Loucy (cell line): Measurements from ENCODE around the gene WDR64.

Experiments
- H2AFZ ChIP-seq: fragments of 200-600 bp; sonication (generic); 2 replicates; pipeline ENCODE4 v1.6.0; 2016; ENCODE audit warnings: antibody characterized with exemption, mild to moderate bottlenecking, low read length, moderate library complexity
- H3F3A ChIP-seq: fragments of 200-600 bp; 2 replicates; pipeline ENCODE4 v1.6.0; 2016; ENCODE audit warnings: antibody characterized with exemption, low read depth, mild to moderate bottlenecking
- H3K27me3 ChIP-seq: fragments of 200-600 bp; sonication (generic); 2 replicates; pipeline ENCODE4 v1.6.1; 2014; ENCODE audit warnings: low read length, mild to moderate bottlenecking; ENCODE audit not compliant: insufficient read depth, poor library complexity, severe bottlenecking
- H3K36me3 ChIP-seq: fragments of 200-600 bp; sonication (generic); 2 replicates; pipeline ENCODE4 v1.6.1; 2016; ENCODE audit warnings: low read length; ENCODE audit not compliant: insufficient read depth
- H3K4me1 ChIP-seq: fragments of 200-600 bp; sonication (generic); 2 replicates; pipeline ENCODE4 v1.5.1; 2014; ENCODE audit warnings: low read length, mild to moderate bottlenecking; ENCODE audit not compliant: insufficient read depth, poor library complexity, severe bottlenecking
- H3K4me2 ChIP-seq: fragments of 200-600 bp; sonication (generic); 2 replicates; pipeline ENCODE4 v1.6.0; 2014; ENCODE audit warnings: antibody characterized with exemption, low read length, low read depth, mild to moderate bottlenecking; ENCODE audit not compliant: poor library complexity, severe bottlenecking
- H3K4me3 ChIP-seq: fragments of 200-600 bp; sonication (generic); 2 replicates; pipeline ENCODE4 v1.5.1; 2014; ENCODE audit warnings: low read length, mild to moderate bottlenecking, mixed read lengths; ENCODE audit not compliant: poor library complexity, severe bottlenecking
- H3K79me2 ChIP-seq: fragments of 200-600 bp; sonication (generic); 2 replicates; pipeline ENCODE4 v1.6.1; 2014; ENCODE audit warnings: low read length; ENCODE audit not compliant: insufficient read depth
- H3K9ac ChIP-seq: fragments of 200-600 bp; sonication (generic); 2 replicates; pipeline ENCODE4 v1.6.0; 2014; ENCODE audit warnings: mild to moderate bottlenecking, low read depth, low read length, moderate library complexity; ENCODE audit not compliant: poor library complexity, severe bottlenecking
- H3K9me2 ChIP-seq: fragments of 200-600 bp; sonication (generic); replicated peaks from 2 replicates; pipeline ENCODE4 v1.6.1; 2016; ENCODE audit warnings: low read depth, low read length, mixed read lengths
- H3K9me3 ChIP-seq: fragments of 200-600 bp; sonication (generic); 2 replicates; pipeline ENCODE4 v1.6.1; 2014; ENCODE audit warnings: mild to moderate bottlenecking, antibody characterized with exemption, low read length, low read depth; ENCODE audit not compliant: insufficient read depth
- H4K20me1 ChIP-seq: fragments of 200-600 bp; sonication (generic); 2 replicates; pipeline ENCODE4 v1.6.0; 2014; ENCODE audit warnings: antibody characterized with exemption, low read length, mild to moderate bottlenecking; ENCODE audit not compliant: insufficient read depth, poor library complexity, severe bottlenecking
- CTCF ChIP-seq: fragments of 200-600 bp; sonication (generic); conservative IDR thresholded peaks from 2 replicates; pipeline ENCODE4 v1.5.1; 2014; ENCODE audit warnings: mild to moderate bottlenecking, antibody characterized with exemption, low read length
- EZH2phosphoT487 ChIP-seq: fragments of 200-600 bp; IDR thresholded peaks from 2 replicates; pipeline ENCODE4 v1.6.1; 2018; ENCODE audit warnings: antibody characterized with exemption, mild to moderate bottlenecking, moderate library complexity, borderline replicate concordance

Gene WDR64

GRCh38 chr1:241762713-241763339 lies 110.7 kb downstream of the WDR64 start:
- TF ChIP-seq CTCF (no peak), EZH2phosphoT487 (no peak)
- no peaks in the 10 kb centered on the region for H3K27me3 ChIP-seq
- H3K9me3 ChIP-seq = no peaks in the 10 kb centered on the region
- H3K79me2 ChIP-seq = no peaks in the 10 kb centered on the region
- H3K9me2 ChIP-seq = no peaks in the 10 kb centered on the region
- no peak overlapping the region for H2AFZ ChIP-seq
- H3K4me3 ChIP-seq = no peak overlapping the region
- no peak overlapping the region for H3K4me2 ChIP-seq
- no peak overlapping the region for H3K9ac ChIP-seq
- no peaks in the 10 kb centered on the region for H4K20me1 ChIP-seq
- H3K36me3 ChIP-seq = no peaks in the 10 kb centered on the region
- no peaks in the 10 kb centered on the region for H3F3A ChIP-seq
- H3K4me1 ChIP-seq = no peaks in the 10 kb centered on the region

DNA sequence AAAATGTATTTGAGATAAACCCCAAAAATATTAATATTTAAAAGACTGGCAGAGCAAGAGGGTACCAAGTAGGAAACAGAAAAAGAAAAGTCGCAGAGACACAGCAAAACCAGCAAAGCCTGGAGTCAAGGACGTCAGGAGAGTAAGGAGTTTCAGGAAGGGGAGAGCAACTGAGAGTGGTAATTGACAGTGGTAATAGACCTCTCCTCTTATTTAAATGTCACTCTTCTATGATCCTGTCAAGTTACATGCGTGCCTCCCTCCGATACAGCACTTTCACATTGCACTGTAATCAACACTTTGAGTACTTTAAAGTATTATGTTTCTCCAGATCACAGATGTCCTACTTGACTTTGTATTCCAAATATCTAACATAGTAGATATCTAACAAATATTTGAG lies 113.3 kb downstream of the WDR64 start:
- no peaks in the 10 kb centered on the region for H3K79me2 ChIP-seq
- no peaks in the 10 kb centered on the region for H3K27me3 ChIP-seq
- H3K4me1 ChIP-seq = no peaks in the 10 kb centered on the region
- H3K9ac ChIP-seq = no peak overlapping the region
- no peaks in the 10 kb centered on the region for H3F3A ChIP-seq
- H4K20me1 ChIP-seq = no peaks in the 10 kb centered on the region
- no peak overlapping the region for H3K4me2 ChIP-seq
- H3K36me3 ChIP-seq = no peaks in the 10 kb centered on the region
- H3K9me2 ChIP-seq = no peaks in the 10 kb centered on the region
- H2AFZ ChIP-seq = no peak overlapping the region
- no peak overlapping the region for H3K4me3 ChIP-seq
- no peak for TF ChIP-seq CTCF
- no peak for TF ChIP-seq EZH2phosphoT487
- H3K9me3 ChIP-seq = no peaks in the 10 kb centered on the region

DNA sequence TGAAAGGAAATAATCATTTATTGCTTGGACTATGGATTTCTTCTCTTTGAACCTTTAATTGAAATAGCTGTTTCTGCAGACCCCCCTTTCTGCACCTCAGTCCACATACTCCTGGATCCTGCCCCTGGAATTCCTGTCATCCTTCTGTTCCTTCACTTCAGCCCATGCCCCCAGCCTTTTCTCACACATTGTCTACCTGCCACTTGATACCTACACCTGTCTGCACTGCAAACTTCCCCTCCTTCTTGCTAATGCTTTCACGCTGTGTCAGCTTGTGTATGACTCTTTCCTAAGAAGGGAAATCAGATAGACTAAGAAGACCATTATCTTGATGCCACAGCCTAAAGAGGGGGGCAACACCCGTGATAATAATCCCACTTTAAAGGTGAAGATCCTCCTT lies 115.7 kb downstream of the WDR64 start:
- Histone ChIP-seq H3K27me3 (no peaks in the 10 kb centered on the region), H2AFZ (no peak overlapping the region)
- TF ChIP-seq CTCF (no peak), EZH2phosphoT487 (no peak)

More for the DNA sequence above, 115.7 kb downstream of the WDR64 start:
- Histone ChIP-seq H3K36me3 (no peaks in the 10 kb centered on the region), H4K20me1 (no peaks in the 10 kb centered on the region), H3K79me2 (no peaks in the 10 kb centered on the region), H3K9ac (no peak overlapping the region), H3F3A (no peaks in the 10 kb centered on the region), H3K9me2 (no peaks in the 10 kb centered on the region), H3K9me3 (no peaks in the 10 kb centered on the region), H3K4me2 (no peak overlapping the region), H3K4me1 (no peaks in the 10 kb centered on the region), H3K4me3 (no peak overlapping the region)
